Ramos (cell line): Measurements from ENCODE around the gene CSF3R.
"Not testable (repeated sequence)": the region's sequence is repeated elsewhere in the genome, so short reads cannot be mapped to it uniquely, and the experiment has no call there.

Experiments
- in situ Hi-C: fragments of 300-500 bp; cut with MboI; formaldehyde crosslinking; loops from one replicate; pipeline ENCODE4 v1.14.3; 2022; ENCODE audit warnings: low sequenced_read_pairs; ENCODE audit not compliant: unreplicated experiment

The CSF3R gene

DNA sequence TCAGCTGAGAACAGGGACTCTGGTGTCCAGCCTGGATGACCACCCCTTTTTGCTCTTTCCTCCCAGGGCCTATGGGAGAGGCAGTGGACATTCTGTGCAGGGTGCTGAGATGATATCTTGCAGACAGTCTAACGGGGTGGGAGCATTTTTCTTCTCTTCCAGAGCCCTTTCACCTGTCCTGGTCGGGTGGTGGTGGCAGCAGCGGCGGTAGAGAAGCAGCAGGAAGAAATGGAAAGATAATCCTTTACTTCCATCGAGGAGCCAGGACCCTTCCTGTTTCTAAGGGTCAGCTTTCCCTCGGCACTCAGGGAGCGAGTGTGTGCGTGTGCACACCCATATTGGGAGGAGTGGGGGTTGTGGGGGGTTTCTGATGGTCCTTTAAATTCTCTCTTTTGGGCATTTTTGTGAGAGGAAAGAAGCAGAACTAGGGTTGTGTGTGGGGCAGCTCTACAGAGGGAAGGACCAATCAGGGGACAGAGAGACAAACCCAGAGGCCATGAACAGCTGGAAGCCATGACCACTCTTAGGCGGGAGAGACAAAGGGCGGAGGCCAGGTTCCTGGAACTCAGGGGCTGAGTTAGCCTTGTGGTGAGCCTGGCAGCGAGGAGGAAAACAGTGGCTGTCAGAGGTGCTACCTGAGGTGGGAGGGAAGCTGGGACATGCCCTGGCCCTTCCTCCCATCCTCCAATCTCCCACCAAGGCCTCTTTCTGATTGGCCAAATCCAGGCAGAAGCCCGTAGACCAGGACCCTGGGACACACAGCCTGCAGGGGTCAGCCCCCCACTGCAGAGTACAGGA lies 31.2 kb upstream of the CSF3R start:
- in situ Hi-C loops: no loop called here

DNA sequence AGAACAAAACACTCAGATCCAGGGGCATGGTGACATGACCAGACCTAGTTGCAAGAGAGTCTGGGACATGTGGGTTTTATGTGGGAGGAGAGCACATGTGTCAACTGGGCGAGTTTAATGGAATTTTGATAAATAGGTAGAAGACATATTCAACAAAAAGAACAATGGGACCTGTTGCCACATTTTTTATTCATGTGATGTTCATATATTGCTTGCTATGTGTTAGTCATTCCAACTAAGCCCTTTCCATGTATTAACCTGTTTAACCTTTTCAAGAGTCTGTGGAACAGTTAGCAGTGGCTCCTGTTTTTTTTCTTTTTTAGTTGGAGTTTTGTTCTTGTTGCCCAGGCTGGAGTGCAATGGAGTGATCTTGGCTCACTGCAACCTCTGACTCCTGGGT lies 30.1 kb upstream of the CSF3R start:
- in situ Hi-C loops: no loop called here

DNA sequence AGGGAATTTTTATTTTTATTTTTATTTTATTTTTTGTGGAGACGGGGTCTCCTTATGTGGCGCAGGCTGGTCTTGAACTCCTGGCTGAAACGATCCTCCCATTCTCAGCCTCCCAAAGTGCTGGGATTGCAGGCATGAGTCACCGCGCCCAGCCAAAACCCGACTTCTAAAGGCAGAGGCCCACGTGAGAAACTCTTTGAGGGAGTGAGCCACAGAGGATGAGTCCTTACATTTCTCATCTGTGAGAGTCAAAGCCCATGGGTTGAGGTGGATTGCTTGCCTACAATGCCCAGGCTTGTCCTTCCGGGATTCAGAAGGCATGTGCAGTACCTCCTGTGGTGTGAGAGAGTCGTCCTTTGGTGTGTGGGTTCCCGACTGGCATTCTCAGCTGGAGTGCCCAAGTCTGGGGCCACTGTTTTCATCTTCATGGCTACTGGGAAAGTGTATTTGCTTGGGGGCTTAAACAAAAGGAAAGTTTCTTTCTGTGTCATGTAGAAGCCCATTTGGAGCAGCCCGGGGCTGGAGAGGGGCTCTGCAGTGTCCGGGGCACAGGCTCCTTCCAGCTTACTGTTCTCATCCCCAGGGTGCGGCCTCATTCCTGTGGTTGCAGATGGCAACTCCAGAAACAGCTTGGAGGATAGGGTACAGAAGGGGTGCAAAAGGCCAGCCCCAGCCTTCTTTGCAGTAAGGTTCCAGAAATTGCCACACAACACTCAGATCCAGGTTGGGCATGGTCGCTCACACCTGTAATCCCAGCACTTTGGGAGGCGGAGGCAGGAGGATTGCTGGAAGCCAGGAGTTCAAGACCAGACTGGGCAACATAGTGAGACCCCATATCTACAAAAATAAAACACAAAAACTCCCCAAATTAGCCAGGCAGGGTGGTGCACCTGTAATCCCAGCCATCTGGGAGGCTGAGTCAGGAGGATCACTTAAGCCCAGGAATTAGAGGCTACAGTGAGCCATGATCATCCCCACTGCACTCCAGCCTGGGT lies 29.4 kb upstream of the CSF3R start:
- in situ Hi-C loops: no loop called here

DNA sequence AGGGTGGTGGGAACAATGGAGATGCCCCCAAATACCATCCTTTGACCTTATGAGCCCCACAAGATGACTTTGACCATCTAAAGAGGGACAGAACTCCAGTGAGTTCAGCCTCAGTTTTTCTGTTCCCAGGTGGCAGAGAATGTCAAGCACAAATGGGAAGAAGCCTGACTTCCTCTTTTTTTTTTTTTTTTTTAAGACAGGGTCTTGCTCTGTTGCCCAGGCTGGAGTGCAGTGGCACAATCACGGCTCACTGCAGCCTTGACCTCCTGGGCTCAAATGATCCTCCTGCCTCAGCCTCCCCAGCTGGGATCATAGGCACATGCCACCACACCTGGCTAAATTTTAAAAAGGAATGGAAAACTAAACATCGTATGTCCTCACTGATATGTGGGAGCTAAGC lies 28.5 kb upstream of the CSF3R start:
- in situ Hi-C loops: not testable (repeated sequence)

DNA sequence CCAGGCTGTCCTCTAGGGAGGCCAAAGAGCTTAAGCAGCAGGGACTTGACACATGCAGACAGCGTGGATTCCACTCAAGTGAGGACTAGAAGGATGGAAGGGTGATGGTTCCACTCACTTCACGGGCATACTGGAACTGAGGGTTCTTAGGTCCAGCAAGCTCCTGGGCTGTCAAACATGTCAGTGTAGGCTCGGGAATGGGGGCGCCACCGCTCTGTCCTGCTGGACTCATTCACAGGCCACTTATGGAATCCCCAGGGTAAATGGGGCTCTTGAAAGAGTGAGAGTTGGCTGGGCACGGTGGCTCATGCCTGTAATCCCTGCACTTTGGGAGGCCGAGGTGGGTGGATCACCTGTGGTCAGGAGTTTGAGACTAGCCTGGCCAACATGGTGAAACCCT lies 27.7 kb upstream of the CSF3R start:
- in situ Hi-C loops: no loop called here

DNA sequence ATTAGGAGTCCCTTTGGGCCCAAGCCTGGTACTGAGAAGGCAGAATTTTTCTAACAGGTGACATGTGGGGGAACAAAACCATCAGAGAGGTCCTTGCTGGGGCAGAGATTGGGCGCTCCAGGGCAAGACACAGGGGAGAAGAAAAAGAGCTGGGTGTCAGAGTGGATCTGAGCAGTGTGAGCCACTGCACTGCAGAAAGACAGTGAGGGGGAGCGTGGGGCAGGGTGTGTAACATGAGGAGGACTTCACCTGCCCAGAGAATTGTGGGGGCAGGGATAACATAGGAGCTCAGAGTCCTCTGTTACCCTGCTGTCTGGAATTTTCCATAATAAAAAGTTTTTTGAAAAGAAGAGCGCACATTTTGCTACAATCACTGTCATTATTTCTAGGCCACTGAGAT lies 25.5 kb upstream of the CSF3R start:
- in situ Hi-C loops: no loop called here

DNA sequence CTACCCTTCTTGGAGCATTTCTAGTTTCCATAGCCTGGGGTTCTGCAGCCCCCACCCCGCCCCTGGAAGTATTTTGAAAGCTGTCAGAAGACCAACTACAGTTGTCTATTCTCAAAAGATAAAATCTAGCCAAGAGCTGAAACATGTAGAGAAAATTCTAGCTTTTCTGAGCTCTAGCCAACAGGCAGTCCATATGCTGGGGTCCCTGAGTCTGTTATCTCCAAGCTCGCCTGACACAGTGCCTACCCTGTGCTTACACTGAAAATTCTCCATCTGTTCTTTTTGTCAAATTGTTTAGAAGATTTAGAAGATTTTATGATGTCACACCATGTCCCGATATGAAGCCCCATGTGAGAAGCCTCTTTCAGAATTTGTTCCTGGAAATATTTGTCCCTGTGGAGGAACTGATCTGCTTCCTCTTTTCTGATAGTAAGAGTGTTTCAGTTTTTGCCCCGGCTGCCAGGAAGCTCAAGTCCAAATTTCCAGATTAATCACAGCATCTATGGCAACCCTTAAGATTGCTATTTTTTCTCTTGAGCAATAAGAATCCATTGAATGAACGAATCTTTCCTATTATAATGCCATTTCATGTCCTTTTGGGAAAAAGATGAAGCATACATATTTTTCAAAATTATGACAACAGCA lies 23.7 kb upstream of the CSF3R start:
- in situ Hi-C loops: no loop called here

DNA sequence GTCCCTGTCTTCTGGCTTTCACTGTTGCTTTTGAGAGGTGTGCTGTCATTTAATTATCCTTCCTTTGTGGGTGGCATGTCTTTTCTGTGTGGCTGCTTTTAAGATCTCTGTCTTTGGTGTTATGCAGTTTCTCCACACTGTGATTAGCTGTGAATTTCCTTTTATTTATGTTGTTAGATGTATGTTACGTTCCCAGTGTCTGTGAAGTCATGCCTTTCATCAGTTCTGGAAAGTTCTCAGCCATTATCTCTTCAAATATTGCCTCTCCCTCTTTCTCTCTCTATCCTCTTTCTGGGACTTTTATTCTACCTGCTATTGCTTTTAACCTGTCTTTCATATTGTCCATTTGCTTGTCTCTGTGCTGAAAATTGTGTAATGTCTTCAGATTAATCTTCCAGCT lies 21.0 kb upstream of the CSF3R start:
- in situ Hi-C loops: no loop called here

DNA sequence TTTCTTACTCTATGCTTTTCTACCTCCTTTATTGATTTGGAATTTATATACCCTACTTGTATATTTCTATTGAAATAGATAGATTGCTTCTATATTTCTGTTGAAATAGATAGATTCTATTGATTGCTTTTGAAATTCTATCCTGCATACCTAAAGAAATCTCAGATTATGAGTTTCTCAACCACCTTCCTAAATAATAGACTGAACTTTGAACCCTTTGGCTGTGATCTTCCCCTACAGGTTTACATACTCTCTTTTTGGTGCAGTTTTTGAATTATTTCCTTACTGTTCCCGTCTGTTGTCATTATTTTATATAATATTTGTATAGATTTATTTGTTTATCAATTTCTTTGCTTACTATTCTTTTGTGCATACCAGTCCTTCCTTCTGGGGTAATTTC lies 20.4 kb upstream of the CSF3R start:
- in situ Hi-C loops: no loop called here

DNA sequence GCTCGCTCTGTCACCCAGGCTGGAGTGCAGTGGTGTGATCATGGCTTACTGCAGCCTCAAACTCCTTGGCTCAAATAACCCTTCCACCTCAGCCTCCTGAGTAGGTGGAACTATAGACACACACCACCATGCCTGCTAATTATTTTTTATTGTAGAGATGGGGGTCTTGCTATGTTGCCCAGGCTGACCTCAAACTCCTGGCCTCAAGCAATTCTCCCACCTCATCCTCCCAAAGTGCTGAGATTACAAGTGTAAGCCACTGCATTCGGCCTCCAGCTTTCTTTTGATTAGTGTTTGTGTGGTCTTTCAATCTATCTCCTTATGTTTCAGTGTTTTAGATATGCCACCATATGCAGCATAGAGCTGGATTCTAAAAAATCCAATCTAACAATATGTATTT lies 19.9 kb upstream of the CSF3R start:
- in situ Hi-C loops: no loop called here

DNA sequence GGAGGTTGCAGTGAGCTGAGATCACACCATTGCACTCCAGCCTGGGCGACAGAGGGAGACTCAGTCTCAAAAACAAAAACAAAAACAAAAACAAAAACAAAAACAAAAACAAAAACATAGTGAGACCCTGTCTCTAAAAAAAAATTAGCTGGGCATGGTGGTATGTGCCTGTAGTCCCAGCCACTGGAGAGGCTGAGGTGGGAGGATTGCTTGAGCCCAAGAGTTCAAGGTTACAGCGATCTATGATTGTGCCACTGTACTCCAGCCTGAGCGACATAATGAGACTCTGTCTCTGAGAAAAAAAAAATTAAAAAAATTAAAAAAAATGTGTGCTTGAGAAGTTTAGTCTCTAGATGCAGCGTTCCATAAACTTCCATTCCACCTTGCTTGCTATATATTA lies 19.2 kb upstream of the CSF3R start:
- in situ Hi-C loops: not testable (repeated sequence)

DNA sequence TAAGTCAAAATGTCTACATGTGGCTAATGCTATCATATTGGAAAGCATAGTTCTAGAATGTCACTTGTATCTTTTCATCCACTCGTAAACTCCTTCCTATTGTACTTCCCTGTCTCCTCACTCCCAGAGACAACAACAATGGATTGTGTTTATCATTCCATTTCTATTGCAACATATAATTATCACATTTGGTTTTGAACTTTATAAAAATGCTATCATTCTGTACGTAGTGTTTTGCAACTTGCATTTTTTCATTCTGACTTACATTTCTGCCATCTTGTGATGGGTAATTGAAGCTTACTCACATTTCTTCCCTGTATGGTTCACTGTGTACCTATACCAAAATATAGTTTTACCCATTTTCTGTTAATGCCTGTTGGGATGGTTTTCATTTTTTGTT lies 14.5 kb upstream of the CSF3R start:
- in situ Hi-C loops: no loop called here

DNA sequence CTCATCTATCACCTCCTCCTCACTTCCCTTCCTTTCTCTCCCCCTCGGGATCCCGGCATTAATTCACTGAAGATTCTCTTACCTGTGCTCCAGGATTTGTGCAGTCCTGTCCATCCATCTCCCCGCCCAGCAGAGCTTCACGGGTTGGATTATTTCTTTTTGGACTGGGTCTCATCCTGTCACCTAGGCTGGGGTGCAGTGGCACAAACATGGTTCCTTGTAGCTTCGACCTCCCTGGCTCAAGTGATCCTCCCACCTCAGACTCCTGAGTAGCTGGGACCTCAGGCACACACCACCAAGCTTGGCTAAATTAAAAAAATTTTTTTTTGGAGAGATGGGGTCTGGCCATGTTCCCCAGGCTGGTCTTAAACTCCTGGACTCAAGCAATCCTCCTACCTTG lies 12.3 kb upstream of the CSF3R start:
- in situ Hi-C loops: no loop called here

DNA sequence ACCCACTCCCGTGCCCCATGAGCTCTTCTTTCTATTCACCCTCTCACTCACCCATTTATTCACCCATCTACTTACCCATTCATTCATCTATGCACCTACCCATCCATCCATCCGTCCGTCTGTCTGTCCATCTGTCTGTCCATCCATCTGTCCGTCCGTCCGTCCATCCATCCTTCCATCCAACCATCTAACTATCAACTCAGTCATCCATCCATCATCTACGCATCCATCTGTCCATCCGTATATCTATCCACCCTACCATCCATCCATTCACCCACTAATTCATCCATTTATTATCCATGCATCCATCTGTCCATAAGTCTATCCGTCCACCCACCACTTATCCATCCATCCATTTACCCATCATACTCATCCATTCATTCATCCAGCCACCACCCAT lies 10.8 kb upstream of the CSF3R start:
- in situ Hi-C loops: no loop called here

DNA sequence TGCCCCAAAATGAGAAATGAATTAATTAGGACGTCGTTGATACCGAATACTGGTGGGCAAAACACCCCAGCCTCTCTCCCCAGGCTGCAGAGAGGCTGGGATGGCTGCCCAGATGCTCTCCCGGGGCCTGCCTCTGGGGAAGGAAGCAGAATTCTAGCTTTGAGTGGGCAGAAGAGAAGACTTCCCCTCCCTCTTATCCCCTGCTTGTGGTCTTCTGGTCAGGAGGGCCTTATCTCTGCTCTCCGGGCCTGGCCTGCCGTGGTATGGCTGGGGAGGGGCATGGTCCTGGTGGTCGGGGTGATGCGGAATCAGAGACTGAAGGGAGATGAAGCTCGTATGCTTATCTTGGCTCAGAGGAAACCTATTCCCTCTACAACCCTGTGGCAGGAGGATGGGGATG lies 9.8 kb upstream of the CSF3R start:
- in situ Hi-C loops: no loop called here

DNA sequence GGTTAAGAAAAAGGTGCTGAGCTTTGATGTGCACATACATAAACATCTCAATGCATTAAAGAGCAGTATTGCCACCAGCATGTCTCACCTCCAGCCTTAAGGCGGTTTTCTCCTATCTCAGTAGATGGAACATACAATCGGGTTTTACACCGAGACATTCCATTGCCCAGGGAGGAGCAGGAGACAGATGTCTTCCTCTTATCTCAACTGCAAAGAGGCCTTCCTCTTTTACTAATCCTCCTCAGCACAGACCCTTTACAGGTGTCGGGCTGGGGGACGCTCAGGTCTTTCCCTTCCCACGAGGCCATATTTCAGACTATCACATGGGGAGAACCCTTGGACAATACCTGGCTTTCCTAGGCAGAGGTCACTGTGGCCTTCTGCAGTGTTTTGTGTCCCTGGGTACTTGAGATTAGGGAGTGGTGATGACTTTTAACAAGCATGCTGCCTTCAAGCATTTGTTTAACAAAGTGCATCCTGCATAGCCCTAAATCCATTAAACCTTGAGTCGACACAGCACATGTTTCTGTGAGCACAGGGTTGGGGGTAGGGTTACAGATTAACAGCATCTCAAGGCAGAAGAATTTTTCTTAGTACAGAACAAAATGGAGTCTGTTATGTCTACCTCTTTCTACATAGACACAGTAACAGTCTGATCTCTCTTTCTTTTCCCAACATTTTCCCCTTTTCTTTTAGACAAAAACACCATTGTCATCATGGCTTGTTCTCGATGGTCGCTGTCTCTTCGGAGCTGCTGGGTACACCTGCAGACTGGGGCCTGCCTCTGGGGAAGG lies 6.7 kb upstream of the CSF3R start:
- in situ Hi-C loops: not testable (repeated sequence)

DNA sequence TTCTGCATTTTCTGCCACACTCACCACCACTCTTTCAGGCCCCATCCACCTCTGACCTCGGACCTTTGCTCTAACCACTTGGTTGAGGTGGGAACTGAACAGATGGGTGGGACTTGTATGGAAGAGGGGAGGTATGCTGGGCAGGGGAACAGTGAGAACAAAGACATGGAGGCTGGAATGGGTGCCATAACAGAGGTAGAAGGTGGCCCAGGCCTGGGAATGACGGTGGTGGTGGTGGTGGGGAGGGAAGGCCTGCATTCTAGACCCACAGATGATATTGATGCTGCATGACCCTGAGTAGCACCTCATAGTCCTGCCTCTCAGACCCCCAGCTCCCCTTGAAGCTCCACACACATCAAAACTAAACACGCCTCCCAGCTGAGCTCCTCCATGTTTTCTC lies 5.2 kb upstream of the CSF3R start:
- in situ Hi-C loops: no loop called here

DNA sequence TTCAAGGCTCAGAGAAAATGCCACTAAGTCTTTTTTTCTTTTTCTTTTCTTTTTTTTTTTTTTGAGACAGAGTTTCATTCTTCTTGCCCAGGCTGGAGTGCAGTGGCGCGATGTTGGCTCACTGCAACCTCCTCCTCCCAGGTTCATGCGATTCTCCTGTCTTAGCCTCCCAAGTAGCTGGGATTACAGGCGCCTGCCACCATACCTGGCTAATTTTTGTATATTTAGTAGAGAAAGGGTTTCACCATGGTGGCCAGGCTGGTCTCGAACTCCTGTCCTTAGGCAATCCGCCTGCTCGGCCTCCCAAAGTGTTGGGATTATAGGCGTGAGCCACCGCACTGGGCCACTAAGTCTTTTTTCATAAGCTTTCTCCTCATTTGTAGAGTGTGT lies 4.6 kb upstream of the CSF3R start:
- in situ Hi-C loops: not testable (repeated sequence)

DNA sequence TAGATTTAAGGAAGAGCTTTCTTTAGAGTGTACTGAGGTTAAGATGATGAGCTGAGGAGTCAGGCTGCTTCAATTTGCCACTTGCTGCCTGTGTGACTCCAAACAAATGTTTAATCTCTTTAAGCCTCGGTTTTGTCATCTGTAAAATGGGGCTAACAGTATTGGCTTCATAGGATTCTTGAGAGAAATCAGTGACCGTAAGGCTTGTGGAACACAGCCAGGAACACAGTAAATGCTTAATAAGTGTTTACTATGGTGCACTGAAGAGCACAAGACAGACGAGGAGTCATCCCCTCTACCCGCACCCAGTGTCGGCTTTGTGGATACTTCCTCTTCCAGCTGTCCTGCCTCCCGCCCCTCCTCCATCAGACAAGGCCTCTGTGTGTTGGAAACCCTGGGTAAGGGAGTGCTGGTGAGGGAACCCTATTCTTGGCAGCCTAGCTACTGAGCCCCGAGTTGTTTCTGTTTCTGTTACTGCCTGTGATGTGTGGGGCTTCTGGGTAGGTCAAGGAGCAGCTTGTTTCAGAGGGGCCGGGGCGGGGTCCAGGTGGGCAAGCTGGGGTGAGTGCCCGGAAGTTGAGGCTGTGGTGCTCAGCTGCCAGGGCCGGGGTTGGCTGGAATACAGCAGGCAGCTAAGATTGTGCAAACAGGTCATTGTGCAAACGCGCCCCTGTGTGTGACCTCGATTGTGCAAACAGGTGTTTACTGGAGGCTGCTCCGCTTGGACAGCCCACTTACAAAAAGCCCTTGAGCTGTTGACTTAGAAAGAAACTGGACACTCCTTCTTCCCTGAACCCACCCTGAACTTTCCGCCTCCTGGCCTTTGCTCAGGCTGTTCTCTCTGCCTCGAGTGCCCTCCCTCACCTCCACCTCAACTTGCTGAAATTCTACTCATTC lies 4.0 kb upstream of the CSF3R start:
- in situ Hi-C loops: no loop called here
